Endothelial cell of umbilical vein (primary cell): ENCODE results near the gene ITGB8. TPM values are rescaled to one million over a fixed set of nuclear protein-coding genes. Genes with fewer than 3 reads are reported as not detected.

ENCODE experiments used
- BruUV-seq: library from RNA; stranded (reverse); fragments of 400-500 nt; replicated peaks from 2 replicates; lab custom pipeline; 2021; lab: Mats Ljungman, UMichigan
- CTCF ChIA-PET: fragments of 300-600, 350-600 bp; sonication (Branson Sonifier 250); formaldehyde crosslinking; loops from one replicate; lab custom pipeline; 2021; ENCODE audit warnings: antibody characterized with exemption, inconsistent platforms; lab: Charles Lee
- POLR2A ChIA-PET: fragments of 300-600, 350-600 bp; sonication (Branson Sonifier 250); formaldehyde crosslinking; loops from one replicate; lab custom pipeline; 2021; ENCODE audit warnings: antibody characterized with exemption, inconsistent platforms; lab: Charles Lee
- DNase-seq: peaks from one replicate; pipeline ENCODE4 v3.0.0-alpha.2; 2011; ENCODE audit warnings: low read depth, low spot score
- FAIRE-seq: peaks from 2 replicates; lab custom pipeline; 2011; peaks lifted over from hg19 to GRCh38; lab: Jason Lieb, UNC
- H2AFZ ChIP-seq: 2 replicates; pipeline ENCODE4 v1.6.0; 2012; ENCODE audit warnings: low read depth, low read length, control low read depth, inconsistent platforms
- H3K27ac ChIP-seq: 2 replicates; pipeline ENCODE4 v1.5.1; 2011; ENCODE audit warnings: low read depth, mild to moderate bottlenecking, control low read depth, low read length, moderate library complexity; ENCODE audit not compliant: insufficient read depth
- H3K27me3 ChIP-seq, 2 experiments: 2 replicates each; pipeline versions ENCODE4 v1.6.0 to v1.6.1; 2011; ENCODE audit warnings: low read length in 2 of 2, mixed read lengths in 1 of 2; ENCODE audit not compliant: control insufficient read depth in 2 of 2, insufficient read depth in 2 of 2
- H3K36me3 ChIP-seq, 2 experiments: 2 replicates in 1 of 2; 3 replicates in 1 of 2; pipeline ENCODE4 v1.5.1; 2011; ENCODE audit warnings: low read length in 2 of 2, mild to moderate bottlenecking in 1 of 2, moderate library complexity in 1 of 2; ENCODE audit not compliant: control insufficient read depth in 2 of 2, insufficient read depth in 2 of 2; ENCODE audit errors: extremely low read depth in 1 of 2
- H3K4me1 ChIP-seq: 3 replicates; pipeline ENCODE4 v1.5.1; 2011; ENCODE audit warnings: mild to moderate bottlenecking, low read length; ENCODE audit not compliant: control insufficient read depth, insufficient read depth; ENCODE audit errors: extremely low read depth
- H3K4me2 ChIP-seq: 2 replicates; pipeline ENCODE4 v1.6.1; 2011; ENCODE audit warnings: low read length, control low read depth, mixed read lengths; ENCODE audit not compliant: insufficient read depth
- H3K4me3 ChIP-seq, 3 experiments: fragments of 200-600 bp in 1 of 3; sonication (generic), shearing (Covaris generic) in 1 of 3; replicated peaks in 1 of 3; 2 replicates each; pipeline ENCODE4 v1.5.1; 2011 to 2016; ENCODE audit warnings: control low read depth in 3 of 3, low read length in 3 of 3, mild to moderate bottlenecking in 2 of 3, inconsistent platforms in 1 of 3, low read depth in 1 of 3, moderate library complexity in 1 of 3; ENCODE audit not compliant: insufficient read depth in 1 of 3
- H3K79me2 ChIP-seq: 2 replicates; pipeline ENCODE4 v1.6.0; 2012; ENCODE audit warnings: low read length, inconsistent platforms; ENCODE audit not compliant: control insufficient read depth, insufficient read depth
- H3K9ac ChIP-seq: replicated peaks from 2 replicates; pipeline ENCODE3; 2011; ENCODE audit warnings: low read length, control low read depth; ENCODE audit not compliant: insufficient read depth; ENCODE audit errors: extremely low read depth
- H3K9me1 ChIP-seq: replicated peaks from 3 replicates; pipeline ENCODE4 v1.6.0; 2011; ENCODE audit warnings: mild to moderate bottlenecking, low read length; ENCODE audit not compliant: control insufficient read depth, insufficient read depth; ENCODE audit errors: extremely low read depth
- H3K9me3 ChIP-seq: replicated peaks from 2 replicates; pipeline ENCODE4 v1.5.1; 2012; ENCODE audit warnings: low read length, inconsistent platforms; ENCODE audit not compliant: control insufficient read depth, insufficient read depth
- H4K20me1 ChIP-seq: replicated peaks from 2 replicates; pipeline ENCODE3; 2011; ENCODE audit warnings: mild to moderate bottlenecking, low read length; ENCODE audit not compliant: control insufficient read depth, insufficient read depth; ENCODE audit errors: extremely low read depth
- CTCF ChIP-seq, 2 donors: IDR thresholded peaks; 1 replicate in 1 of 2; 2 replicates in 1 of 2; pipeline ENCODE4 v1.5.1; 2011; ENCODE audit warnings: low read length in 2 of 2, mild to moderate bottlenecking in 2 of 2, moderate library complexity in 2 of 2, control low read depth in 1 of 2, inconsistent platforms in 1 of 2, low read depth in 1 of 2; ENCODE audit not compliant: insufficient read depth in 1 of 2; ENCODE audit errors: extremely low read depth in 1 of 2
- EZH2 ChIP-seq: IDR thresholded peaks from 2 replicates; pipeline ENCODE4 v1.6.1; 2012; ENCODE audit warnings: borderline replicate concordance, low read depth, mild to moderate bottlenecking, moderate library complexity, low read length, inconsistent platforms; ENCODE audit not compliant: severe bottlenecking
- FOS ChIP-seq: IDR thresholded peaks from 2 replicates; pipeline ENCODE4 v1.6.1; 2011; ENCODE audit warnings: mild to moderate bottlenecking, low read length, moderate library complexity, borderline replicate concordance; ENCODE audit not compliant: insufficient read depth
- GATA2 ChIP-seq: IDR thresholded peaks from 2 replicates; pipeline ENCODE4 v1.7.0; 2011; ENCODE audit warnings: low read depth, mild to moderate bottlenecking, moderate library complexity, mixed read lengths, low read length; ENCODE audit not compliant: insufficient read length, insufficient read depth
- JUN ChIP-seq: IDR thresholded peaks from 2 replicates; pipeline ENCODE4 v1.6.1; 2011; ENCODE audit warnings: borderline replicate concordance, low read depth; ENCODE audit not compliant: insufficient read length, insufficient read depth
- MAX ChIP-seq: IDR thresholded peaks from 2 replicates; pipeline ENCODE4 v1.6.1; 2011; ENCODE audit not compliant: insufficient read depth, insufficient read length
- MYC ChIP-seq: IDR thresholded peaks from one replicate; pipeline ENCODE4 v1.6.1; 2011; ENCODE audit warnings: mild to moderate bottlenecking, low read depth, low read length
- POLR2A ChIP-seq: IDR thresholded peaks from 2 replicates; pipeline ENCODE4 v1.6.1; 2012; ENCODE audit warnings: low read depth, mild to moderate bottlenecking, control low read depth, low read length
- POLR2AphosphoS5 ChIP-seq: IDR thresholded peaks from 2 replicates; pipeline ENCODE4 v1.6.1; 2012; ENCODE audit warnings: low read depth, mild to moderate bottlenecking, control low read depth, low read length, moderate library complexity; ENCODE audit not compliant: insufficient read depth
- dilution Hi-C: fragments of 300-500 bp; cut with MboI; formaldehyde crosslinking; loops from one replicate; pipeline ENCODE4 v1.15.0; 2019; ENCODE audit warnings: low sequenced_read_pairs; ENCODE audit not compliant: extremely low pct_ligation_motif_present
- intact Hi-C: fragments of 100-400 bp; cut with micrococcal nuclease; formaldehyde crosslinking; loops from one replicate; pipeline ENCODE4 v1.10.0; 2022
- polyA plus RNA-seq, 4 experiments: library from polyadenylated mRNA; depleted of rRNA in 3 of 4; stranded (reverse) in 3 of 4; unstranded in 1 of 4; fragments of >200 nt; gene quantifications; 2 replicates each; pipeline versions ENCODE4 v1.2.1 to v1.2.3, GENCODE V29; 2011 to 2012; ENCODE audit warnings: missing spikeins in 1 of 4
- total RNA-seq: library from RNA; stranded (reverse); gene quantifications from 2 replicates; pipeline ENCODE4 v1.2.3, GENCODE V29; 2021

ITGB8 gene
- total and polyA plus RNA-seq, 2 donors (not counting 3 experiments of a cell fraction or from before 2014, with no cell fraction given), result 2.9 to 8.2 TPM

- FAIRE-seq, result peak; percentile 12
- H3K4me2 ChIP-seq, result peak overlapping the region; percentile 18
Observed at GRCh38 chr7:20408467-20408826, 77.7 kb downstream of the ITGB8 start.

More at GRCh38 chr7:20408467-20408826, 77.7 kb downstream of the ITGB8 start:
- H3K27me3 ChIP-seq, result no peaks in the 10 kb centered on the region
- no TSS peak for BruUV-seq
- TF ChIP-seq POLR2A, result no peak
- TF ChIP-seq GATA2, result no peak
- TF ChIP-seq CTCF (IDR thresholded peaks at IDR 0.05; ENCODE audit: extremely low read depth in 1 of 2, insufficient read depth in 1 of 2, low read depth in 1 of 2, low read length in 2 of 2), result no peak
- no peak for TF ChIP-seq MYC
- no peak for TF ChIP-seq EZH2
- no peak for TF ChIP-seq JUN
- TF ChIP-seq FOS, result no peak
- no peak for TF ChIP-seq POLR2AphosphoS5
- no peak for TF ChIP-seq MAX
- ChIA-PET POLR2A (no interaction called here), CTCF (interaction anchor here (1.0 to 2.2 kb wide), 13 partner anchors 11 to 695 kb away, joined by 3 to 24 read pairs (median 5); partner anchors contain the start of gene ITGB8)
- no peaks in the 10 kb centered on the region for H4K20me1 ChIP-seq
- DNase-seq, result no peak
- no peaks in the 10 kb centered on the region for H3K79me2 ChIP-seq
- H3K4me1 ChIP-seq, result peaks cover 21% of the 10 kb centered on the region
- no peaks in the 10 kb centered on the region for H3K9me3 ChIP-seq
- intact Hi-C loops (loop anchor here (10.0 kb wide), 1 partner anchor 254 kb away; no protein-coding TSS in a partner anchor), dilution Hi-C loops (no loop called here)
- H3K27ac ChIP-seq, result peak overlapping the region; percentile 16
- H3K36me3 ChIP-seq, result peaks cover 0 to 3% of the 10 kb centered on the region in 2 experiments
- H3K9ac ChIP-seq, result no peak overlapping the region
- H2AFZ ChIP-seq, result no peak overlapping the region
- no peak overlapping the region for H3K4me3 ChIP-seq
- H3K9me1 ChIP-seq, result no peaks in the 10 kb centered on the region
